MM.1S (cell line): ENCODE results near the gene SLC6A11.

Source experiments
- CTCF ChIP-seq: fragments of 300-600 bp; sonication (generic); IDR thresholded peaks from 2 replicates; pipeline ENCODE4 v1.5.1; 2016; ENCODE audit warnings: antibody characterized with exemption, low read length, mixed read lengths
- EZH2 ChIP-seq: fragments of 300-600 bp; sonication (generic); optimal IDR thresholded peaks from 2 replicates; pipeline ENCODE3; 2017; ENCODE audit warnings: low read depth, mild to moderate bottlenecking, antibody characterized with exemption, low read length, mixed read lengths
- EZH2phosphoT487 ChIP-seq: fragments of 300-600 bp; sonication (generic); IDR thresholded peaks from 2 replicates; pipeline ENCODE4 v1.6.1; 2018; ENCODE audit warnings: antibody characterized with exemption, low read length

GRCh38 chr3:10873415-10873814, 57.4 kb downstream of the SLC6A11 start:
- TF ChIP-seq EZH2phosphoT487: no peak
- no peak for TF ChIP-seq CTCF
- no peak for TF ChIP-seq EZH2
